Measurements from ENCODE around the gene AFF1. TPM values are rescaled to one million over a fixed set of nuclear protein-coding genes. Genes with fewer than 3 reads are reported as not detected.
A peak's percentile ranks its signal among the peaks of the same experiment; 100 is the strongest.

The AFF1 gene
- total RNA-seq, 1 donor from 2014 or later: 99.9 TPM

DNA sequence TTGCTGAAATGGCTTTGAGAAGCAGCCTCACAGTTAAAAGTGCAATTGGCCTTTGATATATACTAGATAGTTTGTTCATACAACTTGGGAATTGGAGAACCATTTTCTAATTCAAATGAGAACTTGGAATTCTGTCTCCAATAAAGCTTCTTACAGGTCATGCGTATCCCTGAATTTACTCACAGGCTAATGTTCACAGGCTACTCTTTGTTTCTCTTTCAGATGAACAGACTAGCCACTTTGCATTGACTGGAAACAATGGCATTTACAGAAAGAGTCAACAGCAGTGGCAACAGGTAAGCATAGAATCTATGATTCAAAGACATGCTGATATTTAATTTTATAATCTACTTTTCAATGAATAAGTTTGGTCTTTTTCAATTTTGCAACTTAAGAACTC, 13.5 kb downstream of the AFF1 start:
- no peak for DNase-seq (ENCODE audit: extremely low spot score in 2 of 2)
- H3K36me3 ChIP-seq: no peaks in the 10 kb centered on the region
- no peak overlapping the region for H3K27ac ChIP-seq
- H3K4me3 ChIP-seq: no peak overlapping the region
- H3K27me3 ChIP-seq: no peaks in the 10 kb centered on the region
- intact Hi-C loops (cut with DNase I): no loop called here
- no peaks in the 10 kb centered on the region for H3K9me3 ChIP-seq
- H3K4me1 ChIP-seq: peaks cover 26% of the 10 kb centered on the region
- TF ChIP-seq POLR2AphosphoS5 (IDR thresholded peaks at IDR 0.05; ENCODE audit: insufficient read depth in 1 of 2, low read depth in 1 of 2) (no peak), POLR2A (IDR thresholded peaks at IDR 0.05) (no peak)
- TF ChIP-seq, protein P1, sequence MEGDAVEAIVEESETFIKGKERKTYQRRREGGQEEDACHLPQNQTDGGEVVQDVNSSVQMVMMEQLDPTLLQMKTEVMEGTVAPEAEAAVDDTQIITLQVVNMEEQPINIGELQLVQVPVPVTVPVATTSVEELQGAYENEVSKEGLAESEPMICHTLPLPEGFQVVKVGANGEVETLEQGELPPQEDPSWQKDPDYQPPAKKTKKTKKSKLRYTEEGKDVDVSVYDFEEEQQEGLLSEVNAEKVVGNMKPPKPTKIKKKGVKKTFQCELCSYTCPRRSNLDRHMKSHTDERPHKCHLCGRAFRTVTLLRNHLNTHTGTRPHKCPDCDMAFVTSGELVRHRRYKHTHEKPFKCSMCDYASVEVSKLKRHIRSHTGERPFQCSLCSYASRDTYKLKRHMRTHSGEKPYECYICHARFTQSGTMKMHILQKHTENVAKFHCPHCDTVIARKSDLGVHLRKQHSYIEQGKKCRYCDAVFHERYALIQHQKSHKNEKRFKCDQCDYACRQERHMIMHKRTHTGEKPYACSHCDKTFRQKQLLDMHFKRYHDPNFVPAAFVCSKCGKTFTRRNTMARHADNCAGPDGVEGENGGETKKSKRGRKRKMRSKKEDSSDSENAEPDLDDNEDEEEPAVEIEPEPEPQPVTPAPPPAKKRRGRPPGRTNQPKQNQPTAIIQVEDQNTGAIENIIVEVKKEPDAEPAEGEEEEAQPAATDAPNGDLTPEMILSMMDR (IDR thresholded peaks at IDR 0.05): no peak

DNA sequence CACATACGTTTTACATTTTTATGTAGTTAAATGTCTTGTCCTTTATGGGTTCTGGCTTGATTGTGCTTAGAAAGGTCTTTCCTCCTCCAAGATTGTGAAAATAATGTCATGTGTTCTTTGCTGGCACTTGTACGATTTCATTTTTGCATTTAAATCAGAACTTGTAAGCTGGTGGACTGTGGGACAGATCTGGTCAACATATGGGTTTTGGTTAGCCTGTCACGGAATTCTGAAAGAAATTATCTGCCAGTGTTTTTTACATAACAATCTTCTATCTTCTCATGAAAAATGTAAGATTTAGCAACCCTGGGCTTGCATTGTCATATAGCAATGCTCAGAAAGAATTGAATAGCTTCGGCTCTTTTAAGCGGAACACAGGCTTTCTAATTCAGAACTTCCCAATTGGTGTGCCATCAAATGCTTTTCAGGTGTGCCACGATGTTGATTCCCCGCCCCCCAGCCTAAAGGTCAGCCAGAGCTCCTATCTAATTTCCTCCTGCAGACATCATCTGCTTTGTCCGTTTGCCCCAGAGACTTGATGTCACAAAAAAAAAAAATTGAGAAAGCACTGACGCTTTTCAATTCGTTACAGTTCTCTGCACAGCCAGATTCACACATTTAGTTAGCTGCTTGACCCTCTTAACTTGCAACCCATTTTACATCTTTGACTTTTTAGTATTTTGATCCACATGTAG, 16.2 kb downstream of the AFF1 start:
- intact Hi-C loops (cut with DNase I): no loop called here

DNA sequence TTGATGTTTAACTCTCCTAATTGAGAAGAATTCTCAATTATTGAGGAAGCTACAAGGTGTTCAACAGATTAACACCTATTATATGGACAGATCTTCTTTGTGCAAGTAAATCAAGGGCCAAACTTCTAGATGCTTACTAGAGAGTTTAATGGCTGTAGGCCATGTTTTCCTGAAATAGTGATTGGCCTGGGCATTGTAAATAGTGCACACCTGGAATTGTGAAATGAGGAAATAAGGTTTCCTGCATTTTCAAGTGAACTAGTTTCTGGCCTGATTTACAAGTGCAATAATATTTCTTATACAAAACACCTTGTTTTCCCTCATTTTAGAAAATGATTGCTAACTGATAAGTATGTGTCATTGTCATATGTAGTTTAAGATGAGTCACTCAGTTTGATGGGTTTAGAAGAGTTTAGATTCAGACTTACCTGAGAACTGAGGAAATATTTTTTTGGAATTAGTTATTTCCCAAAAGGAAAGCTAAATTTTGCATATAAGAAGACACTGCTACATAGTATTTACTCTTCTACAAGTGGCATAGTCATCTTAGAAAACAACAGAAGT, 21.2 kb downstream of the AFF1 start:
- intact Hi-C loops (cut with DNase I): no loop called here

More for the DNA sequence above, 16.2 kb downstream of the AFF1 start:
- Histone ChIP-seq H3K4me1 (peaks cover 18% of the 10 kb centered on the region), H3K4me3 (no peak overlapping the region), H3K9me3 (no peaks in the 10 kb centered on the region), H3K27ac (no peak overlapping the region), H3K36me3 (peaks cover 0 to 5% of the 10 kb centered on the region in 2 donors), H3K27me3 (no peaks in the 10 kb centered on the region)
- TF ChIP-seq, protein P1 (IDR thresholded peaks at IDR 0.05): no peak
- TF ChIP-seq POLR2AphosphoS5 (IDR thresholded peaks at IDR 0.05; ENCODE audit: insufficient read depth in 1 of 2, low read depth in 1 of 2) (no peak), POLR2A (IDR thresholded peaks at IDR 0.05) (no peak)
- DNase-seq (ENCODE audit: extremely low spot score in 2 of 2): no peak

DNA sequence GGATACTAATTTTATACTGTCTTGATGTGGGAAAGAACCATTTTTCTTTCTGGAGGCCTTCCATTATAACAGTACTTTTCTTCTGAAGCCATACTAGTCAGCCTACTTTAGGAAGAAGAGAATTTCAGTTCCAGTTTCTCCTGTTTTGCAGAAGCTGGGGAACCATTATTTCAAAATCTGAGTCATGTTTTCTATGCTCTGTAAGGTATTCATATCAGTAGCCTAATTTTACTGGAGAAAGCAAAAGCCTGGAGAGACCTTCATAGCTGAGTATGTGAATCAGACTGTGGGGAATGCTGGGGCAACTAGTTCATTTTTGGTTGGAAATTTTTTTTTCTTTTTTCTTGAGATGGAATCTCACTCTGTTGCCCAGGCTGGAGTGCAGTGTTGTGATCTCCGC, 22.4 kb downstream of the AFF1 start:
- Histone ChIP-seq H3K4me1 (peaks cover 35% of the 10 kb centered on the region), H3K27ac (no peak overlapping the region), H3K4me3 (no peak overlapping the region), H3K27me3 (no peaks in the 10 kb centered on the region), H3K9me3 (no peaks in the 10 kb centered on the region), H3K36me3 (peaks cover 0 to 5% of the 10 kb centered on the region in 2 donors)
- intact Hi-C loops (cut with DNase I): no loop called here
- TF ChIP-seq POLR2A (IDR thresholded peaks at IDR 0.05): no peak
- TF ChIP-seq, protein P1 (IDR thresholded peaks at IDR 0.05): no peak
- TF ChIP-seq POLR2AphosphoS5 (IDR thresholded peaks at IDR 0.05; ENCODE audit: insufficient read depth in 1 of 2, low read depth in 1 of 2): peak in 1 of 2 donors; percentile 32
- no peak for DNase-seq (ENCODE audit: extremely low spot score in 2 of 2)

More for the DNA sequence above, 21.2 kb downstream of the AFF1 start:
- TF ChIP-seq POLR2AphosphoS5 (IDR thresholded peaks at IDR 0.05; ENCODE audit: insufficient read depth in 1 of 2, low read depth in 1 of 2): no peak
- TF ChIP-seq, protein P1 (IDR thresholded peaks at IDR 0.05): no peak
- TF ChIP-seq POLR2A (IDR thresholded peaks at IDR 0.05): no peak
- peaks cover 31% of the 10 kb centered on the region for H3K4me1 ChIP-seq
- peaks cover 0 to 5% of the 10 kb centered on the region in 2 donors for H3K36me3 ChIP-seq
- no peak overlapping the region for H3K27ac ChIP-seq
- H3K9me3 ChIP-seq: no peaks in the 10 kb centered on the region
- no peak for DNase-seq (ENCODE audit: extremely low spot score in 2 of 2)
- no peaks in the 10 kb centered on the region for H3K27me3 ChIP-seq
- no peak overlapping the region for H3K4me3 ChIP-seq
